B cell (primary cell): ENCODE data around the gene CCL28. TPM values are rescaled to one million over a fixed set of nuclear protein-coding genes. Genes with fewer than 3 reads are reported as not detected.

Experiments used
- ATAC-seq: fragments of 200-7000 bp; cut with Tn5 transposase; one replicate; pipeline ENCODE4 v1.10.0; 2021; ENCODE audit warnings: low read depth, mild to moderate bottlenecking, moderate number of reproducible peaks, moderate library complexity
- CTCF ChIA-PET: fragments of 350-600 bp; sonication (Branson Sonifier 250); formaldehyde crosslinking; loops from one replicate; lab custom pipeline; 2021; ENCODE audit warnings: antibody characterized with exemption, inconsistent platforms; lab: Charles Lee
- POLR2A ChIA-PET: fragments of 350-600 bp; sonication (Branson Sonifier 250); formaldehyde crosslinking; loops from one replicate; lab custom pipeline; 2021; ENCODE audit warnings: antibody characterized with exemption; lab: Charles Lee
- DNase-seq: peaks from one replicate; pipeline ENCODE4 v3.0.0; 2013
- H2AFZ ChIP-seq: 2 replicates; pipeline ENCODE4 v1.6.1; 2012; ENCODE audit warnings: mild to moderate bottlenecking, low read depth, low read length; ENCODE audit not compliant: insufficient read depth, poor library complexity, severe bottlenecking
- H3K27ac ChIP-seq, 2 donors: 1 replicate in 1 of 2; 2 replicates in 1 of 2; pipeline ENCODE4 v1.5.1; 2012 to 2013; ENCODE audit warnings: low read length in 2 of 2, mild to moderate bottlenecking in 2 of 2, moderate library complexity in 1 of 2
- H3K27me3 ChIP-seq, 4 experiments: fragments of 200-600 bp in 1 of 4; sonication (generic) in 1 of 4; replicated peaks in 1 of 4; 1 replicate in 2 of 4; 2 replicates in 2 of 4; pipeline versions ENCODE4 v1.6.1 to v1.7.0; 2013 to 2016; ENCODE audit warnings: low read length in 3 of 4, mild to moderate bottlenecking in 2 of 4, mixed read lengths in 1 of 4, moderate library complexity in 1 of 4; ENCODE audit not compliant: insufficient read depth in 4 of 4, control insufficient read depth in 3 of 4; ENCODE audit errors: control extremely low read depth in 1 of 4
- H3K36me3 ChIP-seq, 2 experiments: replicated peaks in 1 of 2; 1 replicate in 1 of 2; 2 replicates in 1 of 2; pipeline versions ENCODE4 v1.6.1 to v1.7.1; 2013; ENCODE audit warnings: low read length in 1 of 2; ENCODE audit not compliant: insufficient read depth in 2 of 2, control insufficient read depth in 1 of 2; ENCODE audit errors: control extremely low read depth in 1 of 2, extremely low read depth in 1 of 2
- H3K4me1 ChIP-seq, 2 donors: fragments of 200-600 bp in 1 of 2; sonication (generic) in 1 of 2; 1 replicate in 1 of 2; 2 replicates in 1 of 2; pipeline versions ENCODE4 v1.5.1 to v1.6.1; 2013 to 2017; ENCODE audit warnings: low read length in 2 of 2; ENCODE audit not compliant: control insufficient read depth in 2 of 2, insufficient read depth in 2 of 2
- H3K4me2 ChIP-seq: replicated peaks from 2 replicates; pipeline ENCODE3; 2012; ENCODE audit warnings: mild to moderate bottlenecking, low read depth, low read length; ENCODE audit not compliant: poor library complexity, severe bottlenecking
- H3K4me3 ChIP-seq, 5 experiments: fragments of 200-600 bp in 1 of 5; sonication (generic) in 1 of 5; 1 replicate in 3 of 5; 2 replicates in 2 of 5; pipeline versions ENCODE4 v1.5.1 to v1.7.0; 2011 to 2016; ENCODE audit warnings: low read length in 4 of 5, mild to moderate bottlenecking in 4 of 5, low read depth in 2 of 5, control low read depth in 1 of 5, moderate library complexity in 1 of 5; ENCODE audit not compliant: insufficient read depth in 1 of 5; ENCODE audit errors: control extremely low read depth in 1 of 5, extremely low read depth in 1 of 5
- H3K79me2 ChIP-seq: fragments of 200-600 bp; sonication (generic); one replicate; pipeline ENCODE4 v1.6.0; 2016; ENCODE audit warnings: low read length; ENCODE audit not compliant: control insufficient read depth, insufficient read depth
- H3K9ac ChIP-seq: fragments of 200-600 bp; sonication (generic); 2 replicates; pipeline ENCODE4 v1.6.1; 2017; ENCODE audit warnings: mild to moderate bottlenecking, low read length, moderate library complexity
- H3K9me3 ChIP-seq, 3 donors: one replicate each; pipeline versions ENCODE4 v1.6.1 to v1.7.1; 2013; ENCODE audit warnings: low read length in 2 of 3; ENCODE audit not compliant: control insufficient read depth in 2 of 3, insufficient read depth in 1 of 3; ENCODE audit errors: control extremely low read depth in 1 of 3
- H4K20me1 ChIP-seq: 2 replicates; pipeline ENCODE4 v1.6.0; 2012; ENCODE audit warnings: mild to moderate bottlenecking, low read length; ENCODE audit not compliant: insufficient read depth, control insufficient read depth, poor library complexity, severe bottlenecking
- H3K27ac Mint-ChIP-seq: one replicate; pipeline ENCODE4 v1.8.0; 2021; ENCODE audit warnings: mixed read lengths
- H3K27me3 Mint-ChIP-seq: one replicate; pipeline ENCODE4 v1.8.0; 2021; ENCODE audit warnings: mixed read lengths
- H3K4me1 Mint-ChIP-seq: one replicate; pipeline ENCODE4 v1.8.0; 2021; ENCODE audit warnings: mixed read lengths
- H3K4me3 Mint-ChIP-seq: one replicate; pipeline ENCODE4 v1.8.0; 2021; ENCODE audit warnings: mixed read lengths
- H3K9me3 Mint-ChIP-seq: one replicate; pipeline ENCODE4 v1.8.0; 2022; ENCODE audit warnings: mixed read lengths; ENCODE audit not compliant: insufficient read depth
- EZH2 ChIP-seq: IDR thresholded peaks from 2 replicates; pipeline ENCODE4 v1.6.1; 2012; ENCODE audit warnings: borderline replicate concordance, low read depth, mild to moderate bottlenecking, moderate library complexity, low read length; ENCODE audit not compliant: insufficient read depth, poor library complexity, severe bottlenecking
- WGBS: methylation state at CpG from one replicate; pipeline ENCODE4 v1.1.5; 2013; ENCODE audit warnings: missing lambda C conversion rate; ENCODE audit not compliant: insufficient coverage; 5-methylcytosine and 5-hydroxymethylcytosine counted together
- intact Hi-C: fragments of 100-400 bp; cut with micrococcal nuclease; formaldehyde crosslinking; loops from one replicate; pipeline ENCODE4 v1.10.0; 2022
- polyA minus RNA-seq: library from RNA; depleted of rRNA, polyadenylated mRNA; stranded (reverse); fragments of >200 nt; gene quantifications from 2 replicates; pipeline ENCODE4 v1.2.3, GENCODE V29; 2012
- polyA plus RNA-seq: library from polyadenylated mRNA; depleted of rRNA; stranded (reverse); fragments of >200 nt; gene quantifications from 2 replicates; pipeline ENCODE4 v1.2.3, GENCODE V29; 2012
- total RNA-seq, 2 donors: library from RNA; stranded (reverse); fragments of 120-200 nt in 1 of 2; gene quantifications; 1 replicate in 1 of 2; 2 replicates in 1 of 2; pipeline versions ENCODE4 v1.2.3 to v1.2.4, GENCODE V29; 2013 to 2022
- TF ChIP-seq, protein P1 (sequence below): fragments of 200-600 bp; IDR thresholded peaks from one replicate; pipeline ENCODE4 v1.8.0; 2022; ENCODE audit warnings: antibody characterized with exemption, mild to moderate bottlenecking

The CCL28 gene, protein sequence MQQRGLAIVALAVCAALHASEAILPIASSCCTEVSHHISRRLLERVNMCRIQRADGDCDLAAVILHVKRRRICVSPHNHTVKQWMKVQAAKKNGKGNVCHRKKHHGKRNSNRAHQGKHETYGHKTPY
- total RNA-seq (16.8 and 18.6 TPM in 2 replicates), polyA plus RNA-seq (18.7 and 21.2 TPM in 2 replicates), polyA minus RNA-seq (10.9 and 17.9 TPM in 2 replicates)
- total RNA-seq (2013), result 16.4 TPM

DNA sequence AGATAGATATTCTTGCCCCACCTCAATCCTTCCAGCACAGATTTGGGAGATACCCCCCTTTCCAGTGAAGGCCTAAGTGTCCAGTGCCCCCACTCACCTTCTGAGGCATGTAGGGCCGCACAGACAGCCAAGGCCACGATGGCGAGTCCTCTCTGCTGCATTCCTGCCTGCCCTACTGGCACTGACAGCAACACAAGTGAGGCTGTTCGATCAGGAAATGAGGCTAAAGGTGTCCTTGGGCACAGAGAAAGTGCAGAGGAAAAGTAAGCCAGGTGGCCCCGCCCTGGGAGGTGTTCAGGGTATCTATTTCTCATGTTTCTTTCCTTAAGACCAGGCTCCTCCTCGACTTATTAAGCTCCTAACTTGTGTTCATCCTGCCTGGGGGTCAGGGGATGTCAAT lies at the start of gene CCL28:
Gene CCL28, minus strand, starts transcription at position 236 of the 400 bp plus-strand sequence. Its CDS starts 75 bp downstream, at position 161.
- Histone ChIP-seq H3K4me3 (no peak within 1 kb of the TSS), H3K9ac (no peak within 1 kb of the TSS), H3K79me2 (no peaks in the 10 kb centered on the region), H4K20me1 (no peaks in the 10 kb centered on the region), H3K27me3 (no peaks in the 10 kb centered on the region), H3K4me1 (no peaks in the 10 kb centered on the region), H3K4me2 (no peak within 1 kb of the TSS), H3K9me3 (no peaks in the 10 kb centered on the region), H2AFZ (no peak within 1 kb of the TSS), H3K27ac (no peak within 1 kb of the TSS), H3K36me3 (no peaks in the 10 kb centered on the region)
- ATAC-seq (no peak), DNase-seq (no peak)
- no peak within 1 kb of the TSS for H3K27ac Mint-ChIP-seq
- TF ChIP-seq EZH2, result no peak
- TF ChIP-seq, protein P1, sequence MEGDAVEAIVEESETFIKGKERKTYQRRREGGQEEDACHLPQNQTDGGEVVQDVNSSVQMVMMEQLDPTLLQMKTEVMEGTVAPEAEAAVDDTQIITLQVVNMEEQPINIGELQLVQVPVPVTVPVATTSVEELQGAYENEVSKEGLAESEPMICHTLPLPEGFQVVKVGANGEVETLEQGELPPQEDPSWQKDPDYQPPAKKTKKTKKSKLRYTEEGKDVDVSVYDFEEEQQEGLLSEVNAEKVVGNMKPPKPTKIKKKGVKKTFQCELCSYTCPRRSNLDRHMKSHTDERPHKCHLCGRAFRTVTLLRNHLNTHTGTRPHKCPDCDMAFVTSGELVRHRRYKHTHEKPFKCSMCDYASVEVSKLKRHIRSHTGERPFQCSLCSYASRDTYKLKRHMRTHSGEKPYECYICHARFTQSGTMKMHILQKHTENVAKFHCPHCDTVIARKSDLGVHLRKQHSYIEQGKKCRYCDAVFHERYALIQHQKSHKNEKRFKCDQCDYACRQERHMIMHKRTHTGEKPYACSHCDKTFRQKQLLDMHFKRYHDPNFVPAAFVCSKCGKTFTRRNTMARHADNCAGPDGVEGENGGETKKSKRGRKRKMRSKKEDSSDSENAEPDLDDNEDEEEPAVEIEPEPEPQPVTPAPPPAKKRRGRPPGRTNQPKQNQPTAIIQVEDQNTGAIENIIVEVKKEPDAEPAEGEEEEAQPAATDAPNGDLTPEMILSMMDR, result no peak
- 94% methylated on average over 4 of the region's 6 CpGs for WGBS
- H3K4me1 Mint-ChIP-seq, result no peaks in the 10 kb centered on the region
- no peak within 1 kb of the TSS for H3K4me3 Mint-ChIP-seq
- H3K9me3 Mint-ChIP-seq, result no peaks in the 10 kb centered on the region
- intact Hi-C loops, result no loop called here
- POLR2A ChIA-PET, result no interaction called here
- no peaks in the 10 kb centered on the region for H3K27me3 Mint-ChIP-seq
- CTCF ChIA-PET, result interaction anchor here (1.1 to 1.4 kb wide), 2 partner anchors 22 to 72 kb away, joined by 4 to 5 read pairs; partner anchors contain the start of gene TMEM267

DNA sequence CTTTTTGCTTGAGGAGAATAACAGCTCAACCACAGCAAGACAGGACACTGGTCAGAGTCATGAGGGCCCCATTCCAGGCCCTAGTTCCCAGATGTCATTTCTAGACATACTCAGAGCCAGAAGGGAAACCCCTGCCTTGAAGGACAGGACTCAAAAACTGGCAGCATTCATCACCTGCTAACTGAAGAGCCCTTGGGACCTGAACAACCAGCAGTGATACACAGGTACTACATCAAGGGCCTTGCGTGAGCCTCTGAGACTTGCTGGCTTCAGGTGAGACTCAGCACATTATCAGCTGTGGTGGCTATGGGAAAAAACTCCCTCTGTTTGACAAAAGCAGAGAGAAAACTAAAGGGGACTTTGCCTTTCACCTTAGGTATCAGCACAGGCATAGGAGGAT lies 48.9 kb upstream of the CCL28 start:
- Mint-ChIP-seq H3K27ac (no peak overlapping the region), H3K4me1 (peaks cover 2% of the 10 kb centered on the region), H3K27me3 (no peaks in the 10 kb centered on the region), H3K4me3 (no peak overlapping the region), H3K9me3 (peaks cover 12% of the 10 kb centered on the region)
- ChIA-PET POLR2A (no interaction called here), CTCF (no interaction called here)
- H3K4me2 ChIP-seq, result no peak overlapping the region
- no CpG with 5 or more reads among the region's 1 CpG for WGBS
- H3K79me2 ChIP-seq, result peaks cover 26% of the 10 kb centered on the region
- TF ChIP-seq EZH2, result no peak
- TF ChIP-seq, protein P1, result no peak
- peaks cover 0 to 14% (median 5%) of the 10 kb centered on the region in 3 donors for H3K9me3 ChIP-seq
- no peak overlapping the region for H3K27ac ChIP-seq
- H3K36me3 ChIP-seq, result peaks cover 0 to 4% of the 10 kb centered on the region in 2 experiments
- no peaks in the 10 kb centered on the region for H3K27me3 ChIP-seq
- no peak overlapping the region for H2AFZ ChIP-seq
- DNase-seq (no peak), ATAC-seq (no peak)
- H4K20me1 ChIP-seq, result no peaks in the 10 kb centered on the region
- intact Hi-C loops, result no loop called here
- H3K4me1 ChIP-seq, result no peaks in the 10 kb centered on the region
- no peak overlapping the region for H3K4me3 ChIP-seq
- H3K9ac ChIP-seq, result no peak overlapping the region
